ENCODE data around the gene EPHA8.

The EPHA8 gene

DNA sequence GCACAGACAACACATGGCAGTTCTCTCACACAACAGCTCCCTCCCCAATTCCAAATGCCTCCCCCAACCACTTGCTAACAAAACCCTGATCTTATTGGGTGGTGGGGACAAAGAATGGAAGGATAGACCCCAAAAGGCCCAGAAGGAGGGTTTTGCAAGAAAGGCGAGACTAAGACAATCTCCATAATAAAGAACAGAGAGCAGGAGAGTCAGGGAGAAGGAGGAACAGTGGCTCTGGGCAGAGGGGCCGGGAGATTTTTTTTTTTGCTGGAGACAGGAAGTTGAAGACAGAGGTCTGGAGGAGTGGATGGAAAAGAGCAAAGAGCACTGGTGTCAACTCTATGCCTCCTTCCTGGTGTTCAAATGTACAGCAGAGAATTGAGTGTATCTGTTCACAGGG, 66.6 kb downstream of the EPHA8 start:
- no peak for DNase-seq (ENCODE audit: low read depth)
- H3K4me3 ChIP-seq (ENCODE audit: low read length), result no peak overlapping the region
- TF ChIP-seq, protein P1, sequence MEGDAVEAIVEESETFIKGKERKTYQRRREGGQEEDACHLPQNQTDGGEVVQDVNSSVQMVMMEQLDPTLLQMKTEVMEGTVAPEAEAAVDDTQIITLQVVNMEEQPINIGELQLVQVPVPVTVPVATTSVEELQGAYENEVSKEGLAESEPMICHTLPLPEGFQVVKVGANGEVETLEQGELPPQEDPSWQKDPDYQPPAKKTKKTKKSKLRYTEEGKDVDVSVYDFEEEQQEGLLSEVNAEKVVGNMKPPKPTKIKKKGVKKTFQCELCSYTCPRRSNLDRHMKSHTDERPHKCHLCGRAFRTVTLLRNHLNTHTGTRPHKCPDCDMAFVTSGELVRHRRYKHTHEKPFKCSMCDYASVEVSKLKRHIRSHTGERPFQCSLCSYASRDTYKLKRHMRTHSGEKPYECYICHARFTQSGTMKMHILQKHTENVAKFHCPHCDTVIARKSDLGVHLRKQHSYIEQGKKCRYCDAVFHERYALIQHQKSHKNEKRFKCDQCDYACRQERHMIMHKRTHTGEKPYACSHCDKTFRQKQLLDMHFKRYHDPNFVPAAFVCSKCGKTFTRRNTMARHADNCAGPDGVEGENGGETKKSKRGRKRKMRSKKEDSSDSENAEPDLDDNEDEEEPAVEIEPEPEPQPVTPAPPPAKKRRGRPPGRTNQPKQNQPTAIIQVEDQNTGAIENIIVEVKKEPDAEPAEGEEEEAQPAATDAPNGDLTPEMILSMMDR (conservative IDR thresholded peaks at IDR 0.05; ENCODE audit: low read length), result no peak

DNA sequence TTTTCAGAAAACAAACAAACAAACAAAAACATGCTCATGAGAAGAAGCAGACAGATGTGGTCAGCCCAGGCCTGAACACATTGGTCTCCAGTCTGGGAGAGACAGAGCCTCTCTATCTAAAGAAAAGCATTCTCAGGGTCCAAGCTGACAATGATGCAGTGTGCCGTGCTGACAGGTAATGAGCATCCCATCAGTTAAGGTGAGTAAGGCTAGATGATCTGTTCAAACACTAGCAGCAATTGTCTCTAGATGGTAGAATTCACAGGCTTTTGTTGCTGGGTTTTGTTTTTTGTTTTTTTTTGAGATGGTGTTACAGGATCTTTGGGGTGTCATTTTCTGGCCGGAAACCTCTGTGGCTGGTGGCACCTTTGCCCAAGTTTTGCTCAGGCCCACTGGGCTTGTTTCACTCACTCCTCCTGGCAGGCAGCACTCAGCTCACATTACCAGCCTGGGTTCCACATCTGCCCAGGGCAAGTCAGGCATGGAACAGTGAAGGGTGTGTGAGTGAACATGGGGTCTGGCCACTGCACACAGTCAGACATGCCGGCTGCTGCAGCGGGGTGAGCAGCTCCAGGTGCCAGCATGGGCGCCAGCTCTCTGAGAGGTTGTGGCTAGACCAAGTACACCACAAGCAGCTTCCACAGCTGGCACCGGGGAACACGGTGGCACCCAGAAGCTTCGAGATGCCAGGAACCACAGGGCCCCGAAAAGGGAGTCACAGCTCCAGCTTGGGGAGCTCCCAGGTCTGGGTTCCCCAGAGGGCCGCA, 70.6 kb downstream of the EPHA8 start:
- DNase-seq (ENCODE audit: low read depth), result no peak
- H3K4me3 ChIP-seq (ENCODE audit: low read length), result no peak overlapping the region
- TF ChIP-seq, protein P1 (conservative IDR thresholded peaks at IDR 0.05; ENCODE audit: low read length), result no peak

DNA sequence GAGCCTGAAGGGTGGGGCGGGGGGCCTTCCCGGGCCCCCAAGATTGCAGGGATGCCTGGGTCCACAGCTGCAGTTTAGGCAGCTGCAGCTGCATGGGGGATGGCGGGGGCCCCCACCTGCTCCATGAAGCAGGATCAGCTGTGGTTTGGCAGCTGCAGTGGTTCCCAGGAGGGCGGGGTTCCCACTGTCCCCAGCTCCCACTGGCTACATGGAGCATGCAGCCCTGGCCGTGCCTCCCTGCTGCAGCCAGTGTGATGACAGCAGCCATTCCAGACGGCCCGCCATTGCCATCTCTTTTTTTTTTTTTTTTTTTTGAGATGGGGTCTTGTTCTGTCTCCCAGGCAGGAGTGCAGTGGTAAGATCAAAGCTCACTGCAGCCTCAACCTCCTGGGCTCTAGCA, 72.1 kb downstream of the EPHA8 start:
- H3K4me3 ChIP-seq (ENCODE audit: low read length), result no peak overlapping the region
- TF ChIP-seq, protein P1 (conservative IDR thresholded peaks at IDR 0.05; ENCODE audit: low read length), result no peak
- no peak for DNase-seq (ENCODE audit: low read depth)

DNA sequence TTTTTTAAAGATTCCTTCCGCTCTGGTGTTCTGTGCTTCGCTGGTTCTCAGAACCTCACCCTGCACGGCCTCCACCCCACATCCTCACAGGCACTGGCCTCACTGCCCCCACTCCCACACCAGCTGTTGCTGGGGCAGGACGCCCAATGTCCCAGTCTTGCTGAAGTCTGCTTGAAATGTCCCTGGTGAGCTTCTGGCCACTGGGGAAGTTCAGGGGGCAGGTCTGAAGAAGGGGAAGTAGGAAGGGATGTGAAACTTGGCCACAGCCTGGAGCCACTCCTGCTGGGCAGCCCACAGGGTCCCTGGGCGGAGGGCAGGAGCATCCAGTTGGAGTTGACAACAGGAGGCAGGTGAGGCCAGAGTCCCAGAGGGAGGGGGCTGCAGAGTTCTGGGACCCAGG, 73.1 kb downstream of the EPHA8 start, which contains the start of gene C1QA:
TSS of gene C1QA (plus strand) at position 276 of the 400 bp plus-strand sequence. CDS start 989 bp downstream, outside the sequence.
- TF ChIP-seq, protein P1 (conservative IDR thresholded peaks at IDR 0.05; ENCODE audit: low read length), result no peak
- DNase-seq (ENCODE audit: low read depth), result no peak
- H3K4me3 ChIP-seq (ENCODE audit: low read length), result no peak within 1 kb of the TSS

DNA sequence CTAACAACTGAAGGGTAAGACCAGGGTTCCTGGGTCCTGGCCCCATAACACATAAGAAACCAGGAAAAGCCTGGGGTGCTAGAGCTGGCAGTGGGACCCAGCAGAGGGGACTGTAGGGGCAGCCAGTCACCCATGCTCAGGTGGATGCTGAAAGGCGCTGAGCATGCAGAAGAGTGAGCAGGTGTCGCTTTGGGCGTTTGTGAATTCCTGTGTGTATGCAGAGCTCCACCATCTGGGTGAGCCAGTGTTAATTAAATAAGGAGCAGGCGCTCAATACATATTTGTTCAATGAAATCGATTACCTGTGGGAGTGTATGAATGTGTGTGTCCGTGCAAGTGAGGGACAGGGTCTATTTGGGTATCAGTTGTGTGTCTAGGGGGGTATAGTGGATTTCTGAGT, 73.6 kb downstream of the EPHA8 start:
- DNase-seq (ENCODE audit: low read depth), result no peak
- TF ChIP-seq, protein P1 (conservative IDR thresholded peaks at IDR 0.05; ENCODE audit: low read length), result no peak
- H3K4me3 ChIP-seq (ENCODE audit: low read length), result no peak overlapping the region

DNA sequence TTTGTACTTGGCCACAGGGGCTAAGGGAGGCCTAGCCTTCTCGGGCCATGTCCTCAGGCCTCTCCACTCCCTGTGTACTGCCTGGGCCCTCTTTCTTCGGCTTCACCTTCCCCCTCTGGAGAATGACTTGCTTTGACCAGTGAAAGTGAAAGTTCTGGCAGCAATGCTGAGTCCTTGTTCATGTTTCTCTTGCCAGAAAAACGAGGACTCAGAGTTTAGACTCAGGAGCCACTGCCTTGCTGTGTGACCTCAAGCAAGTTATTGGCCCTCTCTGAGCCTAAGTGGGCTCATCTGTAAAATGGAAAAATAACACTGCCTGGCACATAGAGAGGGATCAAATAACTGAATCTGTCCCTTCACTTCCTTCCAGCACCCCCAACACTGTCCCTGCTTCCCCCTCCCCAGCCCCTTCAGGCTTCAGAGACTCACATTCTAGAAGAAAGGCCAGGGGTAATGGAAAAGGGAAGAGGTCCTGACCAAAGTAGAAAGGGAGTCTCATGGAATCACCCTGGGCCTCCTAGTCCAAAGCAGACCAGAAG, 74.7 kb downstream of the EPHA8 start:
- no peak for DNase-seq (ENCODE audit: low read depth)
- TF ChIP-seq, protein P1 (conservative IDR thresholded peaks at IDR 0.05; ENCODE audit: low read length), result no peak
- H3K4me3 ChIP-seq (ENCODE audit: low read length), result no peak overlapping the region
